ENCODE results near the gene SKAP1. TPM values are rescaled to one million over a fixed set of nuclear protein-coding genes. Genes with fewer than 3 reads are reported as not detected.

SKAP1 gene
- total RNA-seq, 4 donors from 2014 or later: 1.2 to 6.4 (median 4.9) TPM; not detected in 1

DNA sequence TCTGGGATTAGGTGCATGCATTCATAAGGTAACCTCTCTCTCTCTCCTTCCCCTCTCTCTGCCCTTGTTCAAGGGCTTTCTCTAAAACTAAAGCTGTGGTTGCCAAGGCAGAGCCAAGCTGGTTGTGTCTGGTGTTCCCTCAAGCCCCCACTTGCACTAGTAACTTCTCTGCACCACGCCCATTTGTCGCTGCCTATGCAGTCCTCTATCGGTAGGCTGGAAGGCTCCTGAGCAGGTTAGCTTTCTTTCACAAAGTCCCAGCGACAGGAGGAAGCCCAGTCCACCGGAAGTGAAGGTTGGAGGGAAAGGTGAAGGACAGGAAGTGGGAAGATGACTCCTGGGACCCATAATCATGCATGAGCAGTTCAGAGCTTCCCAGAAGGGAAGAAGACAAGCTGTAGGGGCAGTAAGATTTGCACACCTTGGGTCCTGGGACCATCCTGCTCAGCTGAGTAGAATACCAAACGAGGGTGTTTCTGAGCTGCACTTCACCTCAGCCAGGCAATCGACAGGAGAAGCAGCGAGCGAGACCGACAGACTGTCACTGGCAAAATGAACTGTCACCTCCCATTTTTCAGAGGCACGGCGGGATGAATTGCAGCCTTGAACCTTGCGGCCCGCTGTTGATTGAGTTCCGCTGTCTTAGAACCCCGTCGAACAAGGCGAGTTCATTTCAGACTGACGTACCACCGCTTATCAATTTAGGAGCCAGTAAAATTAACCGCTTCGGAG is 14.7 kb upstream of the SKAP1 start:
- Histone ChIP-seq H3K4me3 (no peak overlapping the region), H3K27me3 (peaks cover 5% of the 10 kb centered on the region), H3K4me1 (peaks cover 0 to 3% (median 0%) of the 10 kb centered on the region in 4 donors), H3K27ac (no peak overlapping the region), H3K36me3 (no peaks in the 10 kb centered on the region), H3K9me3 (no peaks in the 10 kb centered on the region)
- 28 to 87% methylated on average over 2 to 22 of the region's 22 CpGs for WGBS, 2 donors (ENCODE audit: low coverage in 1 of 2)
- intact Hi-C loops (cut with DNase I; ENCODE audit: low total_unique reads): no loop called here
- TF ChIP-seq POLR2A (IDR thresholded peaks at IDR 0.05) (no peak), CTCF (IDR thresholded peaks at IDR 0.05) (no peak), EP300 (IDR thresholded peaks at IDR 0.05; ENCODE audit: low read depth) (no peak), POLR2AphosphoS5 (IDR thresholded peaks at IDR 0.05) (no peak)
- DNase-seq: no peak
- in situ Hi-C loops (cut with MboI; ENCODE audit: low pct_ligation_motif_present in 1 of 4, low pct_unique_long_range_greater_than_20kb in 1 of 4, low sequenced_read_pairs in 3 of 4): no loop called here

DNA sequence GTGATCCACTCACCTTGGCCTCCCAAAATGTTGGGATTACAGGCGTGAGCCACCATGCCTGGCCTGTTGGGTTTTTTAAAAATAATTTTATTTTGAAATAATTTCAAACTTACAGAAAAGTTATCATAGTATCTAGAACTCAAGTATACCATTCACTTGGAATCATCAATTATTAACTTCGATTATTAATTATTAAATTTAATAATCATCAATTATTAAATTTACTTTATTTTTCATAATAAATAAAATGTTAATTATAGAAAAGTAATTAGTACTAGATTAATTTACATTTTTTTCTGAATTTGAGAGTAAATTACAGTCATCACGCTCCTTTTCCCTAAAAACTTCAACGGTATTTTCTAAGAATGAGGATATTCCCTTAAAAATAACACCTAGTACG is 13.7 kb upstream of the SKAP1 start:
- 81 to 85% methylated on average over 5 of the region's 5 CpGs for WGBS, 2 donors (ENCODE audit: low coverage in 1 of 2)
- peaks cover 5% of the 10 kb centered on the region for H3K27me3 ChIP-seq
- H3K36me3 ChIP-seq: no peaks in the 10 kb centered on the region
- DNase-seq: no peak
- no peak overlapping the region for H3K27ac ChIP-seq
- TF ChIP-seq EP300 (IDR thresholded peaks at IDR 0.05; ENCODE audit: low read depth) (no peak), POLR2A (IDR thresholded peaks at IDR 0.05) (no peak), POLR2AphosphoS5 (IDR thresholded peaks at IDR 0.05) (no peak), CTCF (IDR thresholded peaks at IDR 0.05) (no peak)
- in situ Hi-C loops (cut with MboI; ENCODE audit: low pct_ligation_motif_present in 1 of 4, low pct_unique_long_range_greater_than_20kb in 1 of 4, low sequenced_read_pairs in 3 of 4) (no loop called here), intact Hi-C loops (cut with DNase I; ENCODE audit: low total_unique reads) (no loop called here)
- no peak overlapping the region for H3K4me3 ChIP-seq
- H3K4me1 ChIP-seq: peaks cover 0 to 5% (median 0%) of the 10 kb centered on the region in 4 donors
- no peaks in the 10 kb centered on the region for H3K9me3 ChIP-seq

DNA sequence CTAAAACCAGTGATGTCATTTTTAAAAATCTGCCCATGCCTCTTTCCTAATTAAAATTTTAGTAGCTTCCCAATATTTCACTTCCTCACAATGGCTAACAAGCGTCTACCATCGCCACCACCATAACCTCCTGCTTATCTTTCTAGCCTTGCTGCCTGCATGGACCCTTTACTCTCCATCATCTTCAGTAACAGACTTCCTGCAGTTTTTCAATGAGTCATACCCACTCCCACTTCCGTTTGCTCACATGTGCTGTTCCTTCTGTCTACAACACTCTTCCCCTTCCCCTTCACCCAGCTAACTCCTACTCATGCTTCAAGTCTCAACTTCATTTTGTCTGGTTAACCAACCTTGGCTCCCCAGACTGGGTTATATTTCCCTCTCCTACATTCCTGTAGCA is 12.8 kb upstream of the SKAP1 start:
- no peak for DNase-seq
- Histone ChIP-seq H3K27ac (no peak overlapping the region), H3K4me3 (no peak overlapping the region), H3K9me3 (no peaks in the 10 kb centered on the region), H3K36me3 (no peaks in the 10 kb centered on the region), H3K27me3 (no peaks in the 10 kb centered on the region), H3K4me1 (peaks cover 0 to 5% (median 0%) of the 10 kb centered on the region in 4 donors)
- 66 to 79% methylated on average over 3 of the region's 3 CpGs for WGBS, 2 donors (ENCODE audit: low coverage in 1 of 2)
- TF ChIP-seq EP300 (IDR thresholded peaks at IDR 0.05; ENCODE audit: low read depth) (no peak), CTCF (IDR thresholded peaks at IDR 0.05) (no peak), POLR2AphosphoS5 (IDR thresholded peaks at IDR 0.05) (no peak), POLR2A (IDR thresholded peaks at IDR 0.05) (no peak)
- intact Hi-C loops (cut with DNase I; ENCODE audit: low total_unique reads): no loop called here
- in situ Hi-C loops (cut with MboI; ENCODE audit: low pct_ligation_motif_present in 1 of 4, low pct_unique_long_range_greater_than_20kb in 1 of 4, low sequenced_read_pairs in 3 of 4): no loop called here

GRCh38 chr17:48441862-48442261 is 11.8 kb upstream of the SKAP1 start:
- in situ Hi-C loops (cut with MboI; ENCODE audit: low pct_ligation_motif_present in 1 of 4, low pct_unique_long_range_greater_than_20kb in 1 of 4, low sequenced_read_pairs in 3 of 4) (no loop called here), intact Hi-C loops (cut with DNase I; ENCODE audit: low total_unique reads) (no loop called here)
- no peak for TF ChIP-seq POLR2A (IDR thresholded peaks at IDR 0.05)
- no peak for TF ChIP-seq POLR2AphosphoS5 (IDR thresholded peaks at IDR 0.05)
- no peak for TF ChIP-seq EP300 (IDR thresholded peaks at IDR 0.05; ENCODE audit: low read depth)
- TF ChIP-seq CTCF (IDR thresholded peaks at IDR 0.05): no peak
- 88 to 92% methylated on average over 2 to 4 of the region's 4 CpGs for WGBS, 2 donors (ENCODE audit: low coverage in 1 of 2)
- H3K4me1 ChIP-seq: peaks cover 0 to 5% (median 0%) of the 10 kb centered on the region in 4 donors
- peak overlapping the region in 2 of 4 donors; percentile 22 to 43 for H3K27ac ChIP-seq
- no peak overlapping the region for H3K4me3 ChIP-seq
- H3K27me3 ChIP-seq: no peaks in the 10 kb centered on the region
- DNase-seq: no peak
- no peaks in the 10 kb centered on the region for H3K9me3 ChIP-seq
- H3K36me3 ChIP-seq: no peaks in the 10 kb centered on the region
